Type B pancreatic cell (in vitro differentiated cells): ENCODE measurements around the gene USP7. TPM values are rescaled to one million over a fixed set of nuclear protein-coding genes. Genes with fewer than 3 reads are reported as not detected.
"Not testable (repeated sequence)": the region's sequence is repeated elsewhere in the genome, so short reads cannot be mapped to it uniquely, and the experiment has no call there.

Source experiments
- DNase-seq: peaks from one replicate; pipeline ENCODE4 v3.0.0; 2021; ENCODE audit warnings: mixed read lengths; ENCODE audit not compliant: unreplicated experiment; ENCODE audit errors: extremely low spot score
- H3K27ac Mint-ChIP-seq: 2 replicates; pipeline ENCODE4 v1.8.0; 2021; ENCODE audit warnings: mild to moderate bottlenecking, mixed read lengths
- H3K27me3 Mint-ChIP-seq: 2 replicates; pipeline ENCODE4 v1.8.0; 2021; ENCODE audit warnings: mixed read lengths
- H3K36me3 Mint-ChIP-seq: 2 replicates; pipeline ENCODE4 v1.8.0; 2021; ENCODE audit warnings: mixed read lengths
- H3K4me1 Mint-ChIP-seq: one replicate; pipeline ENCODE4 v1.8.0; 2021; ENCODE audit warnings: mixed read lengths; ENCODE audit not compliant: unreplicated experiment
- H3K4me3 Mint-ChIP-seq: 2 replicates; pipeline ENCODE4 v1.8.0; 2021; ENCODE audit warnings: mild to moderate bottlenecking, mixed read lengths
- H3K9me3 Mint-ChIP-seq: 2 replicates; pipeline ENCODE4 v1.8.0; 2021; ENCODE audit warnings: mixed read lengths
- total RNA-seq: library from RNA; stranded (reverse); gene quantifications from 2 replicates; pipeline ENCODE4 v1.2.1, GENCODE V29; 2021; ENCODE audit warnings: low replicate concordance
- TF ChIP-seq, protein P1 (sequence below): fragments of 200-600 bp; sonication (generic); conservative IDR thresholded peaks from 2 replicates; pipeline ENCODE4 v1.5.0; 2021; ENCODE audit warnings: antibody characterized with exemption, mild to moderate bottlenecking

The USP7 gene
- total RNA-seq, 1 donor from 2014 or later, result 118 TPM

DNA sequence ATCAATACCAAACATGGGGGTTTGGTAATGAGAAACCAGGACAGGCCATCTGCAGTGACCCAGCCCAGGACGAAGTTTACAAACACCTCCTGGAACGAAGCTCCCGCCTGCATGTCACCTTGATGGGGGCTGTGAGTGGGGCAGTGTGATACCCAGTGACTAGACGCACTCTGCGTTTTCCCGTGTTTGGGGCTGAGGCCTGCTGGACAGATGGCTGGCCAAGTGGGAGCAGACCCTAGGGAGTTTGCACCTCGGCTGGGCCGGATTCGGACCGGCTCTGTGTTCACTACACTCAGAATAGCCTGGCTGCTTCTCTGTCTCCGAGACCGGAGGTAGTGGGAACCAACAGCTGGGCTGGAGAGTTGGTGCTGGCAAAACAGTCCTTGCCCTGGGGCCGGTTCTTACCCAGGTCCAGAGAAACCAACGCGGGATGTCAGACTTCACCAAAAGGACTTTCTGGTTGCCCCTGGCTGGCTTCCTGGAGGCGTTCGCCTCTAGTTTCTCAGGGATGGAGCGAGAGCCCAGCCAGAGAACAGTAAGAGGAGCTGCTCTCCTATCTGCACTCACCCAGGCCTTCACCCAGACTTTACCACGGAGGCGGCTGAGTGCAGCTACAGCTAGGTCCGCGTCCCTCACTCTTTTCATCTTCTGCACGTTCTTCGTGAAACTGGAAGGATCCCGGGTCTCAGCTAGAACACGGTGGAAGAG is 115.3 kb downstream of the USP7 start:
- Mint-ChIP-seq H3K36me3 (peaks cover 22% of the 10 kb centered on the region), H3K9me3 (no peaks in the 10 kb centered on the region), H3K27me3 (no peaks in the 10 kb centered on the region), H3K27ac (no peak overlapping the region), H3K4me3 (no peak overlapping the region), H3K4me1 (peaks cover 5% of the 10 kb centered on the region)
- DNase-seq, result peak; percentile 56
- TF ChIP-seq, protein P1, sequence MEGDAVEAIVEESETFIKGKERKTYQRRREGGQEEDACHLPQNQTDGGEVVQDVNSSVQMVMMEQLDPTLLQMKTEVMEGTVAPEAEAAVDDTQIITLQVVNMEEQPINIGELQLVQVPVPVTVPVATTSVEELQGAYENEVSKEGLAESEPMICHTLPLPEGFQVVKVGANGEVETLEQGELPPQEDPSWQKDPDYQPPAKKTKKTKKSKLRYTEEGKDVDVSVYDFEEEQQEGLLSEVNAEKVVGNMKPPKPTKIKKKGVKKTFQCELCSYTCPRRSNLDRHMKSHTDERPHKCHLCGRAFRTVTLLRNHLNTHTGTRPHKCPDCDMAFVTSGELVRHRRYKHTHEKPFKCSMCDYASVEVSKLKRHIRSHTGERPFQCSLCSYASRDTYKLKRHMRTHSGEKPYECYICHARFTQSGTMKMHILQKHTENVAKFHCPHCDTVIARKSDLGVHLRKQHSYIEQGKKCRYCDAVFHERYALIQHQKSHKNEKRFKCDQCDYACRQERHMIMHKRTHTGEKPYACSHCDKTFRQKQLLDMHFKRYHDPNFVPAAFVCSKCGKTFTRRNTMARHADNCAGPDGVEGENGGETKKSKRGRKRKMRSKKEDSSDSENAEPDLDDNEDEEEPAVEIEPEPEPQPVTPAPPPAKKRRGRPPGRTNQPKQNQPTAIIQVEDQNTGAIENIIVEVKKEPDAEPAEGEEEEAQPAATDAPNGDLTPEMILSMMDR, result no peak

DNA sequence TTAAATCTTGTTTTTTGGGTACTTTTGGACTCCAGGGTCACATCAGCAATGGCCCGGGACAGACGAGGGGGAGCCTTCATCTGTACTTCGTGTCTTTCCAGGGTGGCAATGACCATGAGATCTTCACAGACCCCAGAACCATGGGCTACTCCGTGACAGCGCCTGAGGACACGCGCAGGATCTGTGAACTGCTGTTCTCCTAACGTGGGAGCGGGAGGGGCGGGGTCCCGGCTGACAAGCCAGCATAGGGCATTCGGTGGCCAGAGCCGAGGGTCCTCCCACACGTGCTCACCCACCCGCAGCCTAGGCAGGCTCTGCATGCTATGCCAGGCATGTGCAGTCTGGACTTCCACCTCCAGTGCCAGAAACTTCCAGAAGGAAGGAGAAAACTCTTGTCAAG is 116.1 kb downstream of the USP7 start:
- H3K4me1 Mint-ChIP-seq, result peaks cover 5% of the 10 kb centered on the region

GRCh38 chr16:8847145-8847544 is 116.6 kb downstream of the USP7 start:
- Mint-ChIP-seq H3K4me3 (no peak overlapping the region), H3K27ac (no peak overlapping the region), H3K27me3 (no peaks in the 10 kb centered on the region), H3K4me1 (peaks cover 9% of the 10 kb centered on the region), H3K36me3 (peaks cover 24% of the 10 kb centered on the region), H3K9me3 (no peaks in the 10 kb centered on the region)
- TF ChIP-seq, protein P1, result no peak
- no peak for DNase-seq

More for the DNA sequence above, 116.1 kb downstream of the USP7 start:
- no peak overlapping the region for H3K27ac Mint-ChIP-seq
- no peak for DNase-seq
- H3K9me3 Mint-ChIP-seq, result no peaks in the 10 kb centered on the region
- H3K4me3 Mint-ChIP-seq, result no peak overlapping the region
- peaks cover 19% of the 10 kb centered on the region for H3K36me3 Mint-ChIP-seq
- TF ChIP-seq, protein P1, result no peak
- no peaks in the 10 kb centered on the region for H3K27me3 Mint-ChIP-seq

DNA sequence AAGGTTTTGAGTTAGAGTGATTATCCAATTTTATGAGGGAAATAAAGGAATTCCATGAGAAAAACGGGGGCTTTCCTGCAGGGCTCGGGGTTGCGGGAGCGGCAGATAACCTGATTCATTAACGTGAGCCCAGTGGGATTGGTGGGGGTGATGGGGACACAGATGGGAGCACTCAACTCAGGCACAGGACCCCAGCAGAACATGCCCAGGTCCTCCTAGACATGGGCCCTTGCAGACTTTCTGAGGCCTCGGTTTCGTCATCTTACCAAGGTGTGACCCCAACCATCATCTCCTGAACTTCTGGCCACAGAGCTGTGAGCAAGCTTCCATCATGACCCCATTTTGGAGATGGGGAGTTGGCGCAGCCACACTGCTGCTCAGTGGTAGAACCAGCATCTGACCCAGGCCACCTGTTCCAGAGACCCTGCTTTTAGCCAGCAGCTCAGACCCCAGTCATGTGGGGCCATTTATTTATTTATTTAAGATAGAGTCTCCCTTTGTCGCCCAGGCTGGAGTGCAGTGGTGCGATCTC is 117.2 kb downstream of the USP7 start:
- Mint-ChIP-seq H3K9me3 (no peaks in the 10 kb centered on the region), H3K36me3 (peaks cover 25% of the 10 kb centered on the region)
- TF ChIP-seq, protein P1, result no peak

DNA sequence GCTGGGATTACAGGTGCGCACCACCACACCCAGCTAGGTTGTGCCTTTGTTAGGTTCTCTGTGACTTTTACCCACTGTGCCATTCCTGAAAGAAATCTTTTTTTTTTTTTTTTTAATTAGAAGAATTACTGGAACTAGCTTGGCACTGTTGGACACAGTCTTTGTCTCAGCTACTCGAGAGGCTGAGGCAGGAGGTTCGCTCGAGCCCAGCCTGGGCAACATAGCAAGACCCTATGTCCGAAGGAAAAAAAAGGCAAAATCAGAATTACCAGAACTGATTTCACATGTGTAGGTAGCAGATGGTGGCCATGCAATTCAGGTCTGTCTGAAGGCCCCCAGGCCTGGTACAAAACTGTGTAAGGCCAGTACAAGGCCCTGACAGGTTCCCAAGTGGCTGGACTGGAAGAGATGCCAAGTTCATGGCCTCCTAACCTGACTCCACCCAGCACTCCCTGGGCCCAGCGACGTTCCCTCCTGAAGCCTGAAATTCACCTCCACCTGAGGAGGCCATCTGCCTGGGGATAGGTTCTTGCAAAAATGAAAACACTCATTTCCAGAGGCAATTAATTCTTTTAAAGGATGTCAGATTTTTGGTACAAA is 117.9 kb downstream of the USP7 start:
- Mint-ChIP-seq H3K27me3 (no peaks in the 10 kb centered on the region), H3K9me3 (no peaks in the 10 kb centered on the region), H3K4me3 (no peak overlapping the region), H3K4me1 (peaks cover 8% of the 10 kb centered on the region), H3K36me3 (peaks cover 23% of the 10 kb centered on the region), H3K27ac (no peak overlapping the region)
- no peak for DNase-seq
- TF ChIP-seq, protein P1, result no peak

More for the DNA sequence above, 117.2 kb downstream of the USP7 start:
- no peak overlapping the region for H3K27ac Mint-ChIP-seq
- H3K27me3 Mint-ChIP-seq, result no peaks in the 10 kb centered on the region
- H3K4me3 Mint-ChIP-seq, result no peak overlapping the region
- no peak for DNase-seq
- H3K4me1 Mint-ChIP-seq, result peaks cover 11% of the 10 kb centered on the region

DNA sequence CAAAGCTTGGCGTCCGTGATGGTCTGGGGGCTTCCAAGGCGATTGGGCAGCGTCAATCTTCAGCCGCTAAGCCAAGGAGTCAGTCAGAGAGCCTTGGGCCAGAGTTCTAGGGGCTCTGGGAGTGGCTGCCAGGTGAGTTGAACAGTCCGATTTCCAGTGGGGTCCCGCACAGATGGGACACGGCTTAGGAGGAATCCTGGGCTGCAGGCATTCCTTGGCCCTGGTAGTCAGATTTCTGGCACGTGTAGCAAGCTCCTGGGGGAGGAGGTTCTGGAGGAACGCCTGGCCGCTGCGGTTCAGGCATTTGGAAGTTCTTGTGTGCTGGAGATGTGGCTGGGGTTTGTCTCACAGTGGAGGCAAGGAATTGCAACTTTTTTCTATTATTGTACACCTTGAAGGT is 120.4 kb downstream of the USP7 start:
- H3K27ac Mint-ChIP-seq, H3K9me3 Mint-ChIP-seq, H3K27me3 Mint-ChIP-seq, DNase-seq, H3K4me3 Mint-ChIP-seq, H3K4me1 Mint-ChIP-seq: not testable (repeated sequence)
- peaks cover 23% of the 10 kb centered on the region for H3K36me3 Mint-ChIP-seq
